ENCODE data around the gene ARHGEF28. TPM values are rescaled to one million over a fixed set of nuclear protein-coding genes. Genes with fewer than 3 reads are reported as not detected.

Gene ARHGEF28
- total RNA-seq, 1 experiment from 2014 or later = 6.1 TPM

DNA sequence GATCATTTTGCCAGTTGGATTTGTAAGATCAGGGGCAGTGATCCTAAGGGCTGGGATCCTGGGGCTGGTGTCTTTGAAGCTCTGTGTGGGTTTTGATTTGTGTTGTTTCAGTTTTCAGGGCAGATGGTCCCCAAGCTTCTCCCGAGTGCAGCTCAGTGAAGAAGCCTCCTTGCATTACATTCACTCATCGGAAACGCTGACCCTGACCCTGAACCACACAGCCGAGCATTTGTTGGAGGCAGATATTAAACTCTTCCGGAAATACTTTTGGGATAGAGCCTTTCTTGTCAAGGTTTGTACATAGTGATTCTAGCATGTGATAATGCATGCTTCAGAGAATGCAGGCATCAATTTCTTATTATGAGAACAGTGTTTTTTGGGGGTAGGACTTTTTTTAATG lies 150.4 kb downstream of the ARHGEF28 start:
- intact Hi-C loops (cut with micrococcal nuclease) = no loop called here
- ChIA-PET CTCF (no interaction called here), POLR2A (no interaction called here), RAD21 (ENCODE audit: low non-redundant PET in 1 of 2, low total read pairs in 2 of 2, uncharacterized antibody in 2 of 2, unreplicated experiment in 2 of 2) (no interaction called here)
- Histone ChIP-seq H3K9me3 (ENCODE audit: control insufficient read depth in 1 of 2, insufficient read depth in 1 of 2, low read depth in 1 of 2, low read length in 2 of 2) (no peaks in the 10 kb centered on the region), H3K4me3 (replicated peaks in 1 of 2; ENCODE audit: low read depth in 1 of 2, low read length in 2 of 2) (no peak overlapping the region), H3K79me2 (ENCODE audit: insufficient read depth, low read length) (no peaks in the 10 kb centered on the region), H2AFZ (ENCODE audit: low read depth, low read length, poor library complexity, severe bottlenecking) (no peak overlapping the region), H3K4me2 (ENCODE audit: low read length) (no peak overlapping the region), H3K36me3 (ENCODE audit: control insufficient read depth in 1 of 2, insufficient read depth in 2 of 2, low read length in 2 of 2) (no peaks in the 10 kb centered on the region), H3K27me3 (ENCODE audit: insufficient read depth, low read length) (no peaks in the 10 kb centered on the region), H3K9me2 (ENCODE audit: insufficient read depth) (no peaks in the 10 kb centered on the region; the same call in 1 of the 2 replicates), H3K27ac (ENCODE audit: low read depth, low read length) (no peak overlapping the region), H4K20me1 (ENCODE audit: insufficient read depth) (no peaks in the 10 kb centered on the region), H3K9ac (ENCODE audit: low read length) (no peak overlapping the region), H3K4me1 (ENCODE audit: control insufficient read depth in 1 of 2, insufficient read depth in 2 of 2, low read length in 2 of 2) (no peaks in the 10 kb centered on the region)
- no peak for ATAC-seq
- TF ChIP-seq SIN3A (IDR thresholded peaks at IDR 0.05; ENCODE audit: low read depth) = no peak
- no peak for DNase-seq (ENCODE audit: low read depth, low spot score)
- no TSS peak for BruUV-seq (replicated peaks)

- no TSS peak for BruUV-seq (replicated peaks)
- ChIA-PET RAD21 (ENCODE audit: low non-redundant PET in 1 of 2, low total read pairs in 2 of 2, uncharacterized antibody in 2 of 2, unreplicated experiment in 2 of 2) (no interaction called here), POLR2A (no interaction called here), CTCF (no interaction called here)
- no peaks in the 10 kb centered on the region for H3K9me3 ChIP-seq (ENCODE audit: control insufficient read depth in 1 of 2, insufficient read depth in 1 of 2, low read depth in 1 of 2, low read length in 2 of 2)
- no peaks in the 10 kb centered on the region; the same call in 1 of the 2 replicates for H3K9me2 ChIP-seq (ENCODE audit: insufficient read depth)
- H3K9ac ChIP-seq (ENCODE audit: low read length) = no peak overlapping the region
- no peaks in the 10 kb centered on the region for H4K20me1 ChIP-seq (ENCODE audit: insufficient read depth)
- no peak overlapping the region for H3K4me2 ChIP-seq (ENCODE audit: low read length)
- H2AFZ ChIP-seq (ENCODE audit: low read depth, low read length, poor library complexity, severe bottlenecking) = no peak overlapping the region
- H3K4me1 ChIP-seq (ENCODE audit: control insufficient read depth in 1 of 2, insufficient read depth in 2 of 2, low read length in 2 of 2) = no peaks in the 10 kb centered on the region
- ATAC-seq (no peak), DNase-seq (ENCODE audit: low read depth, low spot score) (no peak)
- H3K27me3 ChIP-seq (ENCODE audit: insufficient read depth, low read length) = no peaks in the 10 kb centered on the region
- H3K27ac ChIP-seq (ENCODE audit: low read depth, low read length) = no peak overlapping the region
- H3K4me3 ChIP-seq (replicated peaks in 1 of 2; ENCODE audit: low read depth in 1 of 2, low read length in 2 of 2) = no peak overlapping the region
- intact Hi-C loops (cut with micrococcal nuclease) = no loop called here
- H3K36me3 ChIP-seq (ENCODE audit: control insufficient read depth in 1 of 2, insufficient read depth in 2 of 2, low read length in 2 of 2) = no peaks in the 10 kb centered on the region
- no peaks in the 10 kb centered on the region for H3K79me2 ChIP-seq (ENCODE audit: insufficient read depth, low read length)
- TF ChIP-seq ZBTB33 (IDR thresholded peaks at IDR 0.05; ENCODE audit: extremely low read depth, insufficient replicate concordance, low read length) (no peak), JUND (IDR thresholded peaks at IDR 0.05) (no peak), ZNF274 (IDR thresholded peaks at IDR 0.05; ENCODE audit: low read depth, low read length) (no peak), YY1 (IDR thresholded peaks at IDR 0.05; ENCODE audit: extremely low read depth, insufficient replicate concordance, low read depth, low read length) (no peak), RAD21 (IDR thresholded peaks at IDR 0.05; ENCODE audit: low read depth) (no peak), CBX3 (IDR thresholded peaks at IDR 0.05; ENCODE audit: low read depth) (no peak), SP1 (IDR thresholded peaks at IDR 0.05; ENCODE audit: low read depth) (no peak), EZH2 (IDR thresholded peaks at IDR 0.05) (no peak), FOSL1 (IDR thresholded peaks at IDR 0.05; ENCODE audit: low read depth) (no peak), CEBPB (IDR thresholded peaks at IDR 0.05; ENCODE audit: low read depth) (no peak), TCF7L2 (IDR thresholded peaks at IDR 0.05; ENCODE audit: borderline replicate concordance, extremely low read depth, insufficient read depth, insufficient read length) (no peak), POLR2A (IDR thresholded peaks at IDR 0.05; ENCODE audit: borderline replicate concordance, extremely low read depth, insufficient read depth, insufficient read length) (no peak), EZH2phosphoT487 (IDR thresholded peaks at IDR 0.05; ENCODE audit: borderline replicate concordance) (no peak), EGR1 (IDR thresholded peaks at IDR 0.05; ENCODE audit: low read depth) (no peak), ATF3 (IDR thresholded peaks at IDR 0.05) (no peak)
- TF ChIP-seq, protein P1, sequence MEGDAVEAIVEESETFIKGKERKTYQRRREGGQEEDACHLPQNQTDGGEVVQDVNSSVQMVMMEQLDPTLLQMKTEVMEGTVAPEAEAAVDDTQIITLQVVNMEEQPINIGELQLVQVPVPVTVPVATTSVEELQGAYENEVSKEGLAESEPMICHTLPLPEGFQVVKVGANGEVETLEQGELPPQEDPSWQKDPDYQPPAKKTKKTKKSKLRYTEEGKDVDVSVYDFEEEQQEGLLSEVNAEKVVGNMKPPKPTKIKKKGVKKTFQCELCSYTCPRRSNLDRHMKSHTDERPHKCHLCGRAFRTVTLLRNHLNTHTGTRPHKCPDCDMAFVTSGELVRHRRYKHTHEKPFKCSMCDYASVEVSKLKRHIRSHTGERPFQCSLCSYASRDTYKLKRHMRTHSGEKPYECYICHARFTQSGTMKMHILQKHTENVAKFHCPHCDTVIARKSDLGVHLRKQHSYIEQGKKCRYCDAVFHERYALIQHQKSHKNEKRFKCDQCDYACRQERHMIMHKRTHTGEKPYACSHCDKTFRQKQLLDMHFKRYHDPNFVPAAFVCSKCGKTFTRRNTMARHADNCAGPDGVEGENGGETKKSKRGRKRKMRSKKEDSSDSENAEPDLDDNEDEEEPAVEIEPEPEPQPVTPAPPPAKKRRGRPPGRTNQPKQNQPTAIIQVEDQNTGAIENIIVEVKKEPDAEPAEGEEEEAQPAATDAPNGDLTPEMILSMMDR (IDR thresholded peaks at IDR 0.05 in 2 of 3, conservative IDR thresholded peaks at IDR 0.05 in 1 of 3; ENCODE audit: borderline replicate concordance in 1 of 3, insufficient read depth in 1 of 3, low read depth in 2 of 3, low read length in 2 of 3) = no peak
Measured at GRCh38 chr5:73777192-73777591, 151.2 kb downstream of the ARHGEF28 start.
